ENCODE measurements around the gene NRG3.

Gene NRG3

GRCh38 chr10:82867056-82867455, 992.1 kb downstream of the NRG3 start:
- DNase-seq = no peak

- no peak for DNase-seq
Measured at GRCh38 chr10:82874671-82875070, 999.7 kb downstream of the NRG3 start.

GRCh38 chr10:82880776-82881290, 1005.8 kb downstream of the NRG3 start:
- no peak for DNase-seq

- DNase-seq = no peak
Measured at GRCh38 chr10:82882722-82883121, 1007.7 kb downstream of the NRG3 start.

GRCh38 chr10:82883603-82884002, 1008.6 kb downstream of the NRG3 start:
- no peak for DNase-seq

- peak; percentile 68 for DNase-seq
Measured at GRCh38 chr10:82887488-82887887, 1012.5 kb downstream of the NRG3 start.

- DNase-seq = no peak
Measured at GRCh38 chr10:82888809-82889455, 1013.9 kb downstream of the NRG3 start.

GRCh38 chr10:82889728-82890127, 1014.7 kb downstream of the NRG3 start:
- DNase-seq = no peak

- no peak for DNase-seq
Measured at GRCh38 chr10:82890573-82890972, 1015.6 kb downstream of the NRG3 start.

- no peak for DNase-seq
Measured at GRCh38 chr10:82908096-82908495, 1033.1 kb downstream of the NRG3 start.

- DNase-seq = no peak
Measured at GRCh38 chr10:82908751-82909150, 1033.8 kb downstream of the NRG3 start.

GRCh38 chr10:82910301-82910700, 1035.3 kb downstream of the NRG3 start:
- no peak for DNase-seq

GRCh38 chr10:82914655-82915136, 1039.7 kb downstream of the NRG3 start:
- no peak for DNase-seq

GRCh38 chr10:82916941-82917340, 1041.9 kb downstream of the NRG3 start:
- no peak for DNase-seq

- no peak for DNase-seq
Measured at GRCh38 chr10:82918022-82918421, 1043.0 kb downstream of the NRG3 start.

- DNase-seq = no peak
Measured at GRCh38 chr10:82922046-82922445, 1047.1 kb downstream of the NRG3 start.

- DNase-seq = no peak
Measured at GRCh38 chr10:82922755-82923154, 1047.8 kb downstream of the NRG3 start.

- no peak for DNase-seq
Measured at GRCh38 chr10:82924711-82925110, 1049.7 kb downstream of the NRG3 start.

GRCh38 chr10:82925547-82925946, 1050.6 kb downstream of the NRG3 start:
- no peak for DNase-seq

- DNase-seq = no peak
Measured at GRCh38 chr10:82932451-82932850, 1057.5 kb downstream of the NRG3 start.

GRCh38 chr10:82934429-82934828, 1059.4 kb downstream of the NRG3 start:
- no peak for DNase-seq

GRCh38 chr10:82934947-82935346, 1060.0 kb downstream of the NRG3 start:
- DNase-seq = no peak

- DNase-seq = no peak
Measured at GRCh38 chr10:82938331-82938730, 1063.3 kb downstream of the NRG3 start.

- DNase-seq = no peak
Measured at GRCh38 chr10:82942286-82943099, 1067.5 kb downstream of the NRG3 start.
